Calu3 (cell line): ENCODE measurements around the gene S1PR5. TPM values are rescaled to one million over a fixed set of nuclear protein-coding genes. Genes with fewer than 3 reads are reported as not detected.
"Not testable (repeated sequence)": the region's sequence is repeated elsewhere in the genome, so short reads cannot be mapped to it uniquely, and the experiment has no call there.

ENCODE experiments used
- BruUV-seq: library from RNA; stranded (reverse); fragments of 400-500 nt; replicated peaks from 2 replicates; lab custom pipeline; 2021; lab: Mats Ljungman, UMichigan
- CTCF ChIA-PET: fragments of 300-600 bp; sonication (Branson Sonifier 250); formaldehyde crosslinking; loops from one replicate; lab custom pipeline; 2022; ENCODE audit warnings: antibody characterized with exemption; lab: Charles Lee
- DNase-seq: peaks from one replicate; pipeline ENCODE4 v3.0.0; 2022
- H3K27ac Mint-ChIP-seq: one replicate; pipeline ENCODE4 v1.8.0; 2022; ENCODE audit warnings: mixed read lengths; ENCODE audit not compliant: unreplicated experiment
- H3K27me3 Mint-ChIP-seq: one replicate; pipeline ENCODE4 v1.8.0; 2022; ENCODE audit warnings: mixed read lengths; ENCODE audit not compliant: unreplicated experiment
- H3K36me3 Mint-ChIP-seq: one replicate; pipeline ENCODE4 v1.8.0; 2022; ENCODE audit warnings: mild to moderate bottlenecking, moderate library complexity, mixed read lengths; ENCODE audit not compliant: insufficient read depth, unreplicated experiment
- H3K4me1 Mint-ChIP-seq: one replicate; pipeline ENCODE4 v1.8.0; 2022; ENCODE audit warnings: mild to moderate bottlenecking, low read depth, mixed read lengths; ENCODE audit not compliant: unreplicated experiment
- H3K4me3 Mint-ChIP-seq: one replicate; pipeline ENCODE4 v1.8.0; 2022; ENCODE audit warnings: mild to moderate bottlenecking, low read depth, moderate library complexity, mixed read lengths; ENCODE audit not compliant: unreplicated experiment
- H3K9me3 Mint-ChIP-seq: one replicate; pipeline ENCODE4 v1.8.0; 2022; ENCODE audit warnings: low read depth, mixed read lengths; ENCODE audit not compliant: unreplicated experiment
- CTCF ChIP-seq: fragments of 200-600 bp; IDR thresholded peaks from one replicate; pipeline ENCODE4 v1.8.0; 2022; ENCODE audit warnings: antibody characterized with exemption; ENCODE audit not compliant: unreplicated experiment
- intact Hi-C: fragments of 100-400 bp; cut with micrococcal nuclease; formaldehyde crosslinking; loops from one replicate; pipeline ENCODE4 v1.10.0; 2022; ENCODE audit not compliant: unreplicated experiment
- total RNA-seq: library from RNA; stranded (reverse); gene quantifications from 2 replicates; pipeline ENCODE4 v1.2.3, GENCODE V29; 2022

S1PR5 gene
- total RNA-seq, 1 experiment from 2014 or later: not detected

GRCh38 chr19:10537668-10538067 is 20.4 kb upstream of the S1PR5 start:
- Mint-ChIP-seq H3K4me1 (no peaks in the 10 kb centered on the region), H3K36me3 (no peaks in the 10 kb centered on the region), H3K27me3 (peaks cover 31% of the 10 kb centered on the region), H3K9me3 (no peaks in the 10 kb centered on the region), H3K27ac (no peak overlapping the region), H3K4me3 (no peak overlapping the region)
- DNase-seq: no peak
- intact Hi-C loops: no loop called here
- TF ChIP-seq CTCF: no peak
- CTCF ChIA-PET: interaction anchor here (0.6 kb wide), 1 partner anchor 107 kb away, joined by 3 read pairs; no protein-coding TSS in a partner anchor
- no TSS peak for BruUV-seq

- no peaks in the 10 kb centered on the region for H3K4me1 Mint-ChIP-seq
- no peak for TF ChIP-seq CTCF
- CTCF ChIA-PET: no interaction called here
- H3K36me3 Mint-ChIP-seq: no peaks in the 10 kb centered on the region
- no peak for DNase-seq
- no peak overlapping the region for H3K27ac Mint-ChIP-seq
- H3K27me3 Mint-ChIP-seq: peaks cover 27% of the 10 kb centered on the region
- H3K9me3 Mint-ChIP-seq: no peaks in the 10 kb centered on the region
- no TSS peak for BruUV-seq
- intact Hi-C loops: no loop called here
- no peak overlapping the region for H3K4me3 Mint-ChIP-seq
These were observed 18.4 kb upstream of the S1PR5 start for GRCh38 chr19:10535613-10536012.

GRCh38 chr19:10533646-10534386 is 16.6 kb upstream of the S1PR5 start:
- H3K4me1 Mint-ChIP-seq: no peaks in the 10 kb centered on the region
- no peak for TF ChIP-seq CTCF
- intact Hi-C loops: no loop called here
- no TSS peak for BruUV-seq
- H3K36me3 Mint-ChIP-seq: no peaks in the 10 kb centered on the region
- no peak for DNase-seq
- H3K27ac Mint-ChIP-seq: no peak overlapping the region
- peaks cover 13% of the 10 kb centered on the region for H3K27me3 Mint-ChIP-seq
- H3K9me3 Mint-ChIP-seq: no peaks in the 10 kb centered on the region
- CTCF ChIA-PET: no interaction called here
- H3K4me3 Mint-ChIP-seq: no peak overlapping the region

GRCh38 chr19:10532457-10532856 is 15.2 kb upstream of the S1PR5 start:
- no peak for TF ChIP-seq CTCF
- Mint-ChIP-seq H3K27ac (no peak overlapping the region), H3K27me3 (peaks cover 13% of the 10 kb centered on the region), H3K36me3 (no peaks in the 10 kb centered on the region), H3K9me3 (no peaks in the 10 kb centered on the region), H3K4me3 (no peak overlapping the region), H3K4me1 (no peaks in the 10 kb centered on the region)
- no TSS peak for BruUV-seq
- DNase-seq: no peak
- CTCF ChIA-PET: no interaction called here
- intact Hi-C loops: no loop called here

GRCh38 chr19:10526887-10527286 is 9.6 kb upstream of the S1PR5 start:
- H3K4me3 Mint-ChIP-seq, H3K9me3 Mint-ChIP-seq, H3K27ac Mint-ChIP-seq, H3K27me3 Mint-ChIP-seq, DNase-seq, H3K4me1 Mint-ChIP-seq, CTCF ChIA-PET, H3K36me3 Mint-ChIP-seq, BruUV-seq, intact Hi-C loops: not testable (repeated sequence)
